Upper lobe of left lung (tissue), 4 donors: Measurements from ENCODE around the gene P3H2.

ENCODE experiments used
- POLR2A ChIP-seq, 4 donors: fragments of 450-650 bp; IDR thresholded peaks; one replicate each; pipeline ENCODE4 v1.5.1; 2016 to 2017; ENCODE audit warnings: antibody characterized with exemption in 4 of 4, mild to moderate bottlenecking in 2 of 4
- POLR2AphosphoS5 ChIP-seq, 2 donors: sonication (generic); formaldehyde crosslinking; IDR thresholded peaks; one replicate each; pipeline ENCODE4 v1.5.1; 2017; ENCODE audit warnings: antibody characterized with exemption in 2 of 2
- TF ChIP-seq, protein P1 (sequence below), 6 experiments: fragments of 450-650 bp in 4 of 6; fragments of 200-600 bp in 2 of 6; sonication (generic) in 2 of 6; IDR thresholded peaks; one replicate each; pipeline ENCODE4 v1.5.1; 2016 to 2019; ENCODE audit warnings: antibody characterized with exemption in 6 of 6

DNA sequence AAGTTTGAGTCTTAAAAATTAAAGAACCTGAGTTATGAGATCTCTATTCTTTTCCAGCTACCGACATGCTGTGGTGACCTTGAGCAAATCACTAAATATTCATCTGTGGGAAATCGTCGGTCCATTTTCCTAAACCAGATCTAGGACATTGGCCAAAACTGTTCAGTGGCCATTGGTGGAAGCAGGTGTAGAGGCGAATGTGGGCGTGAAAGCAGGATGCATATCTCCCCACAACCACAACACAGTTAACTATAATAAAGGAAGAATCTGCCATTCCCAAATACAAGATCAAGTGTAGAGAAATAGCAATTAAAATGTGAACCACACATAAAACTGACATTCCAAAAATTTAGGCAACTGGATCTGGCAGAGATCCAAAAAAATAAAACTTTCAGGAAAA is 129.9 kb downstream of the P3H2 start:
- TF ChIP-seq POLR2A (IDR thresholded peaks at IDR 0.05) (no peak), POLR2AphosphoS5 (IDR thresholded peaks at IDR 0.05) (no peak)
- TF ChIP-seq, protein P1, sequence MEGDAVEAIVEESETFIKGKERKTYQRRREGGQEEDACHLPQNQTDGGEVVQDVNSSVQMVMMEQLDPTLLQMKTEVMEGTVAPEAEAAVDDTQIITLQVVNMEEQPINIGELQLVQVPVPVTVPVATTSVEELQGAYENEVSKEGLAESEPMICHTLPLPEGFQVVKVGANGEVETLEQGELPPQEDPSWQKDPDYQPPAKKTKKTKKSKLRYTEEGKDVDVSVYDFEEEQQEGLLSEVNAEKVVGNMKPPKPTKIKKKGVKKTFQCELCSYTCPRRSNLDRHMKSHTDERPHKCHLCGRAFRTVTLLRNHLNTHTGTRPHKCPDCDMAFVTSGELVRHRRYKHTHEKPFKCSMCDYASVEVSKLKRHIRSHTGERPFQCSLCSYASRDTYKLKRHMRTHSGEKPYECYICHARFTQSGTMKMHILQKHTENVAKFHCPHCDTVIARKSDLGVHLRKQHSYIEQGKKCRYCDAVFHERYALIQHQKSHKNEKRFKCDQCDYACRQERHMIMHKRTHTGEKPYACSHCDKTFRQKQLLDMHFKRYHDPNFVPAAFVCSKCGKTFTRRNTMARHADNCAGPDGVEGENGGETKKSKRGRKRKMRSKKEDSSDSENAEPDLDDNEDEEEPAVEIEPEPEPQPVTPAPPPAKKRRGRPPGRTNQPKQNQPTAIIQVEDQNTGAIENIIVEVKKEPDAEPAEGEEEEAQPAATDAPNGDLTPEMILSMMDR (IDR thresholded peaks at IDR 0.05): no peak
